GM23338 (cell line): ENCODE measurements around the gene TSHZ2. TPM values are rescaled to one million over a fixed set of nuclear protein-coding genes. Genes with fewer than 3 reads are reported as not detected.

Experiments used
- ATAC-seq: fragments of 200-7000 bp; cut with Tn5 transposase; 3 replicates; pipeline ENCODE4 v1.9.1; 2020
- DNase-seq: peaks from one replicate; pipeline ENCODE4 v3.0.0-alpha.2; 2015; ENCODE audit warnings: low spot score
- H2AFZ ChIP-seq: fragments of 200-600 bp; sonication (generic); 2 replicates; pipeline ENCODE4 v1.8.0; 2016; ENCODE audit warnings: antibody characterized with exemption, mild to moderate bottlenecking, moderate library complexity
- H3F3A ChIP-seq: fragments of 200-600 bp; sonication (generic); replicated peaks from 2 replicates; pipeline ENCODE4 v1.8.0; 2017; ENCODE audit warnings: antibody characterized with exemption, mixed run types, low read depth
- H3K27ac ChIP-seq: fragments of 200-600 bp; sonication (generic); 2 replicates; pipeline ENCODE4 v1.6.1; 2016; ENCODE audit warnings: low read depth
- H3K27me3 ChIP-seq: fragments of 200-600 bp; sonication (generic); 2 replicates; pipeline ENCODE4 v1.8.0; 2016; ENCODE audit warnings: mild to moderate bottlenecking, mixed run types, moderate library complexity; ENCODE audit not compliant: insufficient read depth
- H3K36me3 ChIP-seq: fragments of 200-600 bp; sonication (generic); 2 replicates; pipeline ENCODE4 v1.8.0; 2016; ENCODE audit warnings: mild to moderate bottlenecking; ENCODE audit not compliant: insufficient read depth
- H3K4me1 ChIP-seq: fragments of 200-600 bp; sonication (generic); 2 replicates; pipeline ENCODE4 v1.8.0; 2016; ENCODE audit warnings: mild to moderate bottlenecking, moderate library complexity; ENCODE audit not compliant: insufficient read depth
- H3K4me2 ChIP-seq: fragments of 200-600 bp; sonication (generic); 2 replicates; pipeline ENCODE4 v1.7.1; 2017; ENCODE audit warnings: mixed run types
- H3K4me3 ChIP-seq: fragments of 200-600 bp; sonication (generic); 2 replicates; pipeline ENCODE4 v1.6.1; 2016; ENCODE audit warnings: mixed run types
- H3K79me2 ChIP-seq: fragments of 200-600 bp; sonication (generic); replicated peaks from 2 replicates; pipeline ENCODE4 v1.8.0; 2017; ENCODE audit warnings: mild to moderate bottlenecking; ENCODE audit not compliant: insufficient read depth
- H3K9me2 ChIP-seq: fragments of 200-600 bp; sonication (generic); 2 replicates; pipeline ENCODE4 v1.8.0; 2017; ENCODE audit not compliant: insufficient read depth
- H4K20me1 ChIP-seq: fragments of 200-600 bp; sonication (generic); replicated peaks from 2 replicates; pipeline ENCODE4 v1.8.0; 2017; ENCODE audit warnings: mild to moderate bottlenecking; ENCODE audit not compliant: insufficient read depth
- H3K27ac Mint-ChIP-seq: 2 replicates; pipeline ENCODE4 v1.8.0; 2020; ENCODE audit warnings: inconsistent platforms, mild to moderate bottlenecking, moderate library complexity, mixed read lengths
- H3K27me3 Mint-ChIP-seq: 3 replicates; pipeline ENCODE4 v1.8.0; 2022; ENCODE audit warnings: low read depth, mild to moderate bottlenecking, moderate library complexity, mixed read lengths, inconsistent platforms; ENCODE audit not compliant: insufficient read depth, poor library complexity
- H3K36me3 Mint-ChIP-seq: 3 replicates; pipeline ENCODE4 v1.8.0; 2021; ENCODE audit warnings: low read depth, mild to moderate bottlenecking, inconsistent platforms, moderate library complexity, mixed read lengths
- H3K4me1 Mint-ChIP-seq: 3 replicates; pipeline ENCODE4 v1.8.0; 2020; ENCODE audit warnings: mild to moderate bottlenecking, inconsistent platforms, mixed read lengths
- H3K4me3 Mint-ChIP-seq: 3 replicates; pipeline ENCODE4 v1.8.0; 2021; ENCODE audit warnings: moderate library complexity, mild to moderate bottlenecking, inconsistent platforms, mixed read lengths
- H3K9me3 Mint-ChIP-seq: 3 replicates; pipeline ENCODE4 v1.8.0; 2020; ENCODE audit warnings: moderate library complexity, mild to moderate bottlenecking, inconsistent platforms, mixed read lengths
- CREB1 ChIP-seq: fragments of 250-450 bp; sonication (Bioruptor Pico); IDR thresholded peaks from 2 replicates; pipeline ENCODE4 v1.5.0; 2020; ENCODE audit warnings: low read depth, mild to moderate bottlenecking, moderate library complexity
- ETS1 ChIP-seq: IDR thresholded peaks from 2 replicates; pipeline ENCODE4 v1.6.1; 2016; ENCODE audit warnings: antibody characterized with exemption
- EZH2 ChIP-seq: fragments of 200-600 bp; sonication (generic); IDR thresholded peaks from one replicate; pipeline ENCODE4 v1.8.0; 2017; ENCODE audit warnings: antibody characterized with exemption, mild to moderate bottlenecking, low read depth; ENCODE audit not compliant: unreplicated experiment
- EZH2phosphoT487 ChIP-seq: fragments of 200-600 bp; sonication (generic); IDR thresholded peaks from one replicate; pipeline ENCODE4 v1.8.1; 2018; ENCODE audit warnings: antibody characterized with exemption; ENCODE audit not compliant: unreplicated experiment
- JUNB ChIP-seq: IDR thresholded peaks from one replicate; pipeline ENCODE4 v1.6.1; 2016; ENCODE audit warnings: antibody characterized with exemption; ENCODE audit not compliant: unreplicated experiment
- NANOG ChIP-seq: IDR thresholded peaks from 2 replicates; pipeline ENCODE4 v1.6.1; 2016; ENCODE audit warnings: antibody characterized with exemption, borderline replicate concordance
- POLR2AphosphoS5 ChIP-seq: IDR thresholded peaks from 2 replicates; pipeline ENCODE4 v1.6.1; 2016; ENCODE audit warnings: antibody characterized with exemption, low read depth
- REST ChIP-seq: IDR thresholded peaks from one replicate; pipeline ENCODE4 v1.6.1; 2018; ENCODE audit warnings: antibody characterized with exemption; ENCODE audit not compliant: unreplicated experiment
- STAT1 ChIP-seq: IDR thresholded peaks from one replicate; pipeline ENCODE4 v1.6.1; 2016; ENCODE audit warnings: antibody characterized with exemption; ENCODE audit not compliant: unreplicated experiment
- ZNF114 ChIP-seq: fragments of 250-450 bp; sonication (Bioruptor Pico); IDR thresholded peaks from 2 replicates; pipeline ENCODE4 v1.5.0; 2020; ENCODE audit warnings: mild to moderate bottlenecking, moderate library complexity
- ZNF331 ChIP-seq: fragments of 250-450 bp; sonication (Bioruptor Pico); IDR thresholded peaks from 2 replicates; pipeline ENCODE4 v1.5.0; 2020; ENCODE audit warnings: low read depth, mild to moderate bottlenecking, moderate library complexity
- ZNF462 ChIP-seq: fragments of 250-450 bp; sonication (Bioruptor Pico); IDR thresholded peaks from 2 replicates; pipeline ENCODE4 v1.5.0; 2020; ENCODE audit warnings: mild to moderate bottlenecking, moderate library complexity
- polyA plus RNA-seq: library from polyadenylated mRNA; unstranded; fragments of >200 nt; fragmentation: Nextera tagmentation; extraction: Ambion mirVana; gene quantifications from 2 replicates; pipeline ENCODE4 v1.2.1, GENCODE V29; 2016
- total RNA-seq: library from RNA; depleted of rRNA; stranded (reverse); fragments of >200 nt; shearing (Covaris generic); gene quantifications from 2 replicates; pipeline ENCODE4 v1.2.3, GENCODE V29; 2014
- TF ChIP-seq, protein P1 (sequence below), 2 experiments: fragments of 200-600 bp in 1 of 2; sonication (generic) in 1 of 2; conservative IDR thresholded peaks; 2 replicates each; pipeline versions ENCODE4 v1.5.1 to v1.6.1; 2016 to 2017; ENCODE audit warnings: antibody characterized with exemption in 2 of 2, low read depth in 2 of 2, mild to moderate bottlenecking in 2 of 2, moderate library complexity in 1 of 2

TSHZ2 gene
- total and polyA plus RNA-seq, 2 experiments from 2014 or later, result 0.49 to 1.3 TPM

DNA sequence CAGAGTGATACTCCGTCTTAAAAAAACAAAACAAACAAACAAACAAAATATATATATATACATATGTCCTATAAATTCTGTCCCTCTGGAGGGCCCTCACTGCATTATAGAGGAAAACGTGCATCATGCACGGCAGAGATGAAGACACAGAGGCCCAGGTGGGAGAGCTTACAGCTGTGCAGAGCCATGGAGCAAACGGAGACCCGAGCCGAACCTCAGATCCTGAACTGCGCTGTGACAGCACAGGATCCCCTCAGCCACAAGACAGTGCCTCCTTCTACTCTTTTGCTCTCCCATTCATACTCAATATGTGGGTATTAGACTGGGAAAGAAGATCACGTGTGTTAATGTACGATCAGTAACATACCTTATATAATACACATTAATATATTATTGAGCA is 539.9 kb downstream of the TSHZ2 start:
- TF ChIP-seq ZNF462 (no peak), ZNF331 (CRISPR knock-in tag) (no peak), POLR2AphosphoS5 (no peak), REST (no peak), STAT1 (no peak), EZH2 (no peak), ETS1 (no peak), ZNF114 (CRISPR knock-in tag) (no peak), CREB1 (no peak), JUNB (no peak), NANOG (no peak), EZH2phosphoT487 (no peak)
- TF ChIP-seq, protein P1, sequence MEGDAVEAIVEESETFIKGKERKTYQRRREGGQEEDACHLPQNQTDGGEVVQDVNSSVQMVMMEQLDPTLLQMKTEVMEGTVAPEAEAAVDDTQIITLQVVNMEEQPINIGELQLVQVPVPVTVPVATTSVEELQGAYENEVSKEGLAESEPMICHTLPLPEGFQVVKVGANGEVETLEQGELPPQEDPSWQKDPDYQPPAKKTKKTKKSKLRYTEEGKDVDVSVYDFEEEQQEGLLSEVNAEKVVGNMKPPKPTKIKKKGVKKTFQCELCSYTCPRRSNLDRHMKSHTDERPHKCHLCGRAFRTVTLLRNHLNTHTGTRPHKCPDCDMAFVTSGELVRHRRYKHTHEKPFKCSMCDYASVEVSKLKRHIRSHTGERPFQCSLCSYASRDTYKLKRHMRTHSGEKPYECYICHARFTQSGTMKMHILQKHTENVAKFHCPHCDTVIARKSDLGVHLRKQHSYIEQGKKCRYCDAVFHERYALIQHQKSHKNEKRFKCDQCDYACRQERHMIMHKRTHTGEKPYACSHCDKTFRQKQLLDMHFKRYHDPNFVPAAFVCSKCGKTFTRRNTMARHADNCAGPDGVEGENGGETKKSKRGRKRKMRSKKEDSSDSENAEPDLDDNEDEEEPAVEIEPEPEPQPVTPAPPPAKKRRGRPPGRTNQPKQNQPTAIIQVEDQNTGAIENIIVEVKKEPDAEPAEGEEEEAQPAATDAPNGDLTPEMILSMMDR (conservative IDR thresholded peaks at IDR 0.05; ENCODE audit: low read depth in 2 of 2), result no peak
- Histone ChIP-seq H3K79me2 (no peaks in the 10 kb centered on the region), H3K4me1 (no peaks in the 10 kb centered on the region), H3K27me3 (no peaks in the 10 kb centered on the region), H3F3A (no peaks in the 10 kb centered on the region), H2AFZ (no peak overlapping the region), H3K9me2 (no peaks in the 10 kb centered on the region), H3K36me3 (no peaks in the 10 kb centered on the region), H3K4me3 (no peak overlapping the region), H4K20me1 (no peaks in the 10 kb centered on the region), H3K4me2 (no peak overlapping the region), H3K27ac (no peak overlapping the region)
- H3K4me1 Mint-ChIP-seq, result no peaks in the 10 kb centered on the region
- DNase-seq (no peak), ATAC-seq (no peak)
- no peaks in the 10 kb centered on the region for H3K36me3 Mint-ChIP-seq
- H3K4me3 Mint-ChIP-seq, result no peak overlapping the region
- H3K27ac Mint-ChIP-seq, result no peak overlapping the region
- H3K9me3 Mint-ChIP-seq, result peaks cover 7% of the 10 kb centered on the region; the same call in 2 of the 3 replicates
- peaks cover 6% of the 10 kb centered on the region for H3K27me3 Mint-ChIP-seq
